Measurements from ENCODE around the gene TPRG1. TPM values are rescaled to one million over a fixed set of nuclear protein-coding genes. Genes with fewer than 3 reads are reported as not detected.

The TPRG1 gene
- total and polyA plus RNA-seq, 9 of the 15 experiments (the other 6 are each of a cell fraction or from before 2014, with no cell fraction given), result 0.01 TPM; not detected in 8

- H3K4me2 ChIP-seq (ENCODE audit: insufficient read depth, low read length), result no peak overlapping the region
- no TSS peak for BruUV-seq (replicated peaks)
- H3K36me3 ChIP-seq (ENCODE audit: control insufficient read depth, insufficient read depth, low read length), result no peaks in the 10 kb centered on the region
- H4K20me1 ChIP-seq (replicated peaks; ENCODE audit: control insufficient read depth, insufficient read depth, low read length), result no peaks in the 10 kb centered on the region
- no peaks in the 10 kb centered on the region for H3K27me3 ChIP-seq (ENCODE audit: control insufficient read depth in 2 of 2, insufficient read depth in 2 of 2, low read length in 2 of 2)
- H3K9ac ChIP-seq (ENCODE audit: insufficient read depth in 1 of 2, low read depth in 2 of 2, low read length in 2 of 2), result no peak overlapping the region
- H3K9me1 ChIP-seq (ENCODE audit: control insufficient read depth, insufficient read depth, low read length), result no peaks in the 10 kb centered on the region
- no peaks in the 10 kb centered on the region for H3K4me1 ChIP-seq (replicated peaks in 1 of 2; ENCODE audit: control insufficient read depth in 2 of 2, insufficient read depth in 2 of 2, low read length in 2 of 2)
- ChIA-PET CTCF (ENCODE audit: low intra/inter-chr PET ratio) (no interaction called here), POLR2A (no interaction called here)
- ATAC-seq (no peak), FAIRE-seq (no peak), DNase-seq (ENCODE audit: extremely low read depth in 1 of 4, low spot score in 3 of 4) (no peak)
- TF ChIP-seq TAL1 (IDR thresholded peaks at IDR 0.05) (no peak), ZEB2 (IDR thresholded peaks at IDR 0.05) (no peak), HNRNPL (IDR thresholded peaks at IDR 0.05; ENCODE audit: low read depth, low read length) (no peak), ZNF239 (CRISPR knock-in tag; IDR thresholded peaks at IDR 0.05) (no peak)
- intact Hi-C loops (cut with micrococcal nuclease), result no loop called here
- H3K9me3 ChIP-seq (replicated peaks; ENCODE audit: control insufficient read depth, insufficient read depth, low read depth, low read length), result no peaks in the 10 kb centered on the region
- no peak overlapping the region for H2AFZ ChIP-seq (ENCODE audit: low read depth, low read length)
- no peak overlapping the region for H3K27ac ChIP-seq (ENCODE audit: extremely low read depth, low read depth, low read length)
- no peak overlapping the region for H3K4me3 ChIP-seq
- in situ Hi-C loops (cut with MboI), result no loop called here
- 1% methylated on average over 7 of the region's 7 CpGs for WGBS (ENCODE audit: insufficient coverage, low coverage, missing lambda C conversion rate)
- H3K79me2 ChIP-seq (ENCODE audit: control insufficient read depth, insufficient read depth, low read length), result no peaks in the 10 kb centered on the region
Measured at GRCh38 chr3:189288348-189289235, 116.8 kb downstream of the TPRG1 start.

DNA sequence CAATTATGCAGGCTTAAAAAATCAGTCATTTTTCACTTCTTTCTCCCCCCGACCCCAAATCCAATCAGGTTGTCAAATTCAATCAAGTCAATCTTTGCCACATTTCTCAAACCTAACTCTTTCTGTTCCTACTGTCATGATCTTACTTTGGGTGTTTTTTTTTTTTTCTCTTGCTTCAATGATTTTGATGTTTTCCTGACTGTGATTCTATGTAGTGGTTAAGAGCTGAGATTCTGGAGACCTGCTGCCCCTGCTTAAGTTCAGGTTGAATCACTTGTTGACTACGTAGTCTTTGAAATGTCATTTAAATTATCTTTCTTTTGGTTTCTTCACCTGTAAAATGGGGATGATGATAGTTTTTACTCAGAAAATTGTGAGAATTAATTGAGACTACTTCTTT is 117.5 kb downstream of the TPRG1 start:
- no TSS peak for BruUV-seq (replicated peaks)
- ATAC-seq (no peak), FAIRE-seq (no peak), DNase-seq (ENCODE audit: extremely low read depth in 1 of 4, low spot score in 3 of 4) (no peak)
- ChIA-PET CTCF (ENCODE audit: low intra/inter-chr PET ratio) (no interaction called here), POLR2A (no interaction called here)
- Histone ChIP-seq H3K9ac (ENCODE audit: insufficient read depth in 1 of 2, low read depth in 2 of 2, low read length in 2 of 2) (no peak overlapping the region), H3K27ac (ENCODE audit: extremely low read depth, low read depth, low read length) (no peak overlapping the region), H3K4me3 (no peak overlapping the region), H3K4me1 (replicated peaks in 1 of 2; ENCODE audit: control insufficient read depth in 2 of 2, insufficient read depth in 2 of 2, low read length in 2 of 2) (no peaks in the 10 kb centered on the region), H4K20me1 (replicated peaks; ENCODE audit: control insufficient read depth, insufficient read depth, low read length) (no peaks in the 10 kb centered on the region), H2AFZ (ENCODE audit: low read depth, low read length) (no peak overlapping the region), H3K36me3 (ENCODE audit: control insufficient read depth, insufficient read depth, low read length) (no peaks in the 10 kb centered on the region), H3K9me3 (replicated peaks; ENCODE audit: control insufficient read depth, insufficient read depth, low read depth, low read length) (no peaks in the 10 kb centered on the region), H3K9me1 (ENCODE audit: control insufficient read depth, insufficient read depth, low read length) (no peaks in the 10 kb centered on the region), H3K4me2 (ENCODE audit: insufficient read depth, low read length) (no peak overlapping the region), H3K79me2 (ENCODE audit: control insufficient read depth, insufficient read depth, low read length) (no peaks in the 10 kb centered on the region), H3K27me3 (ENCODE audit: control insufficient read depth in 2 of 2, insufficient read depth in 2 of 2, low read length in 2 of 2) (no peaks in the 10 kb centered on the region)
- in situ Hi-C loops (cut with MboI) (no loop called here), intact Hi-C loops (cut with micrococcal nuclease) (no loop called here)
- WGBS (ENCODE audit: insufficient coverage, low coverage, missing lambda C conversion rate), result 0% methylated on average over 2 of the region's 2 CpGs
- TF ChIP-seq HDAC2 (IDR thresholded peaks at IDR 0.05), result no peak
- TF ChIP-seq ZNF239 (CRISPR knock-in tag; IDR thresholded peaks at IDR 0.05), result no peak
- TF ChIP-seq, protein P1, sequence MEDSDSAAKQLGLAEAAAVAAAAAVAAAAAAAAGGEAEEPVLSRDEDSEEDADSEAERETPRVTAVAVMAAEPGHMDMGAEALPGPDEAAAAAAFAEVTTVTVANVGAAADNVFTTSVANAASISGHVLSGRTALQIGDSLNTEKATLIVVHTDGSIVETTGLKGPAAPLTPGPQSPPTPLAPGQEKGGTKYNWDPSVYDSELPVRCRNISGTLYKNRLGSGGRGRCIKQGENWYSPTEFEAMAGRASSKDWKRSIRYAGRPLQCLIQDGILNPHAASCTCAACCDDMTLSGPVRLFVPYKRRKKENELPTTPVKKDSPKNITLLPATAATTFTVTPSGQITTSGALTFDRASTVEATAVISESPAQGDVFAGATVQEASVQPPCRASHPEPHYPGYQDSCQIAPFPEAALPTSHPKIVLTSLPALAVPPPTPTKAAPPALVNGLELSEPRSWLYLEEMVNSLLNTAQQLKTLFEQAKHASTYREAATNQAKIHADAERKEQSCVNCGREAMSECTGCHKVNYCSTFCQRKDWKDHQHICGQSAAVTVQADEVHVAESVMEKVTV (CRISPR knock-in tag; IDR thresholded peaks at IDR 0.05), result no peak
- no peak for TF ChIP-seq HMG20A (CRISPR knock-in tag; conservative IDR thresholded peaks at IDR 0.05)
- TF ChIP-seq ARID4B (CRISPR knock-in tag; IDR thresholded peaks at IDR 0.05), result no peak

Data from K562 (cell line).